ENCODE results near the gene PIEZO1.
"Not testable (repeated sequence)": the region's sequence is repeated elsewhere in the genome, so short reads cannot be mapped to it uniquely, and the experiment has no call there.

The PIEZO1 gene

GRCh38 chr16:88804173-88804551, 19.1 kb upstream of the PIEZO1 start:
- peak; percentile 74 for DNase-seq

GRCh38 chr16:88803264-88803987, 18.4 kb upstream of the PIEZO1 start, which contains the start of gene CDT1:
Gene CDT1 (plus strand): TSS chr16:88803789. CDS start chr16:88803832, 43 bp downstream.
- DNase-seq: peak; percentile 97

- DNase-seq: no peak
Observed at GRCh38 chr16:88800277-88800592, 15.2 kb upstream of the PIEZO1 start.

GRCh38 chr16:88799569-88800276, 14.7 kb upstream of the PIEZO1 start:
- DNase-seq: no peak

- no peak for DNase-seq
Observed at GRCh38 chr16:88798772-88799455, 13.9 kb upstream of the PIEZO1 start.

- DNase-seq: no peak
Observed at GRCh38 chr16:88798073-88798472, 13.1 kb upstream of the PIEZO1 start.

GRCh38 chr16:88796278-88796677, 11.3 kb upstream of the PIEZO1 start:
- no peak for DNase-seq

GRCh38 chr16:88793251-88793954, 8.4 kb upstream of the PIEZO1 start:
- no peak for DNase-seq

GRCh38 chr16:88792668-88793250, 7.7 kb upstream of the PIEZO1 start:
- no peak for DNase-seq

GRCh38 chr16:88792078-88792550, 7.1 kb upstream of the PIEZO1 start:
- DNase-seq: no peak

- peak; percentile 80 for DNase-seq
Observed at GRCh38 chr16:88790312-88791211, 5.5 kb upstream of the PIEZO1 start.

- no peak for DNase-seq
Observed at GRCh38 chr16:88789594-88789993, 4.6 kb upstream of the PIEZO1 start.

GRCh38 chr16:88788749-88789148, 3.7 kb upstream of the PIEZO1 start:
- not testable (repeated sequence) for DNase-seq

- DNase-seq: no peak
Observed at GRCh38 chr16:88787579-88788314, 2.7 kb upstream of the PIEZO1 start.

- no peak for DNase-seq
Observed at GRCh38 chr16:88784856-88785105, 239 bp downstream of the PIEZO1 start.

- DNase-seq: peak; percentile 80
Observed at GRCh38 chr16:88784074-88784855, 755 bp downstream of the PIEZO1 start.

GRCh38 chr16:88783391-88784073, 1.5 kb downstream of the PIEZO1 start:
- peak; percentile 67 for DNase-seq

- DNase-seq: peak; percentile 84
Observed at GRCh38 chr16:88782454-88783390, 2.3 kb downstream of the PIEZO1 start.

Measured in activated CD8-positive, alpha-beta memory T cell treated with anti-CD3 and anti-CD28 coated beads for 24 hours (primary cell).